GM18511 (cell line): Measurements from ENCODE around the gene POMZP3.
"Not testable (repeated sequence)": the region's sequence is repeated elsewhere in the genome, so short reads cannot be mapped to it uniquely, and the experiment has no call there.

Source experiments
- ATAC-seq: cut with Tn5 transposase; IDR thresholded peaks from one replicate; pipeline ENCODE4 v1.9.1; 2021; ENCODE audit warnings: mild to moderate bottlenecking, moderate library complexity; ENCODE audit not compliant: unreplicated experiment

POMZP3 gene

GRCh38 chr7:76626989-76627642 lies at the start of gene POMZP3:
Gene POMZP3, minus strand, starts transcription at chr7:76627279. Its CDS starts 1,215 bp downstream, at chr7:76626064.
- peak; percentile 87 for ATAC-seq

GRCh38 chr7:76675783-76676182 lies 48.7 kb upstream of the POMZP3 start:
- ATAC-seq = not testable (repeated sequence)

- ATAC-seq = not testable (repeated sequence)
Measured at GRCh38 chr7:76673346-76673745, 46.3 kb upstream of the POMZP3 start.

- ATAC-seq = not testable (repeated sequence)
Measured at GRCh38 chr7:76659212-76659611, 32.1 kb upstream of the POMZP3 start.

GRCh38 chr7:76656425-76656824 lies 29.3 kb upstream of the POMZP3 start:
- ATAC-seq = not testable (repeated sequence)

- not testable (repeated sequence) for ATAC-seq
Measured at GRCh38 chr7:76642620-76643019, 15.5 kb upstream of the POMZP3 start.

GRCh38 chr7:76637061-76637691 lies 10.1 kb upstream of the POMZP3 start:
- peak; percentile 85 for ATAC-seq

GRCh38 chr7:76626581-76626980 lies 498 bp downstream of the POMZP3 start:
- ATAC-seq = peak; percentile 55

- not testable (repeated sequence) for ATAC-seq
Measured at GRCh38 chr7:76619439-76620190, 7.5 kb downstream of the POMZP3 start.

GRCh38 chr7:76613783-76614182 lies 13.3 kb downstream of the POMZP3 start:
- not testable (repeated sequence) for ATAC-seq

- ATAC-seq = not testable (repeated sequence)
Measured at GRCh38 chr7:76612232-76612631, 14.8 kb downstream of the POMZP3 start.

GRCh38 chr7:76609864-76610263 lies 17.2 kb downstream of the POMZP3 start:
- ATAC-seq = peak; percentile 39

GRCh38 chr7:76608469-76608868 lies 18.6 kb downstream of the POMZP3 start:
- ATAC-seq = not testable (repeated sequence)

GRCh38 chr7:76606027-76606426 lies 21.1 kb downstream of the POMZP3 start:
- peak; percentile 98 for ATAC-seq

GRCh38 chr7:76600650-76601049 lies 26.4 kb downstream of the POMZP3 start:
- not testable (repeated sequence) for ATAC-seq

- ATAC-seq = not testable (repeated sequence)
Measured at GRCh38 chr7:76600116-76600482, 27.0 kb downstream of the POMZP3 start.

- ATAC-seq = not testable (repeated sequence)
Measured at GRCh38 chr7:76598590-76599264, 28.4 kb downstream of the POMZP3 start.

- ATAC-seq = peak; percentile 62
Measured at GRCh38 chr7:76597288-76597687, 29.8 kb downstream of the POMZP3 start.

- ATAC-seq = not testable (repeated sequence)
Measured at GRCh38 chr7:76592694-76593093, 34.4 kb downstream of the POMZP3 start.

- peak; percentile 85 for ATAC-seq
Measured at GRCh38 chr7:76591602-76592304, 35.3 kb downstream of the POMZP3 start.
